NCI-H524 (cell line): Measurements from ENCODE around the gene TRIM37.

ENCODE experiments used
- DNase-seq, 2 experiments: peaks; one replicate each; lab custom pipeline; 2025; lab: John Stamatoyannopoulos, UW

Gene TRIM37

DNA sequence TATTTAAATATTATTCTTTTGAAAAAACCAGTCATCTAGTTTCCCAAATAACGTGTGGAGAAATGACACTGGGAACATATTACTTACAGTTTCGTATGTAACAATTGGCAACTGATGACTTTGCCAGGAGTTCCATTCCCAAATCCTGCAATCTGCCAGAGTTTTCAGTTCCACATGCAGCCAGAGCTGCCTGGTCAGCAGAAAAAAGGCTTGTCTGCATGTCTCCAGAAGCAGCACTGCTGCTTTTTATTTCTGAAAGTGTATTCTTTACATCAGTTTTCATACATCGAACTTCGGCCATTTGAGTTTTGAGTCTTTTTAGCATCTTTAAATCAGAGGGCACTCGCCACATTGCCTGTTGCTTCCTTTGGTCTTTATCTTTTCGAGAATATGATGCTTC lies 78.4 kb downstream of the TRIM37 start:
- DNase-seq, result no peak

DNA sequence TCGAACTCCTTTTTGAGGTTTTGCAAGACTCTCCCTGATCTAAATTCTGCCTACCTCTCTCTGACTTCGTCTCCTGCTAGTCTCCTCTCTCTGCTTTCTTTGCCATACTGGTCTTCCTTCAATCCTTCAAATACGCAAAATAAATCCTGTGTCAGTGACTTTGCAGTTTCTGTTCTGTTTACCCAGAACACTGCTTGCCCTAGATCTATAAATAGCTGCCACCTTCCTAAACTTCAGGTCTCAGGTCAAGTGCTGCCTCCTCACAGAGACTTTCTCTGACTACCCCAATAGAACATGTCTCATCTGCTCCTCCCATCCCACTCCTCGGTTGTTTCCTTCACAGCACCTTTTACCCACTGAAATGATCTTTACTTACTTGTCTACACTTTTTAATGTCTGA lies 78.9 kb downstream of the TRIM37 start:
- DNase-seq, result no peak

DNA sequence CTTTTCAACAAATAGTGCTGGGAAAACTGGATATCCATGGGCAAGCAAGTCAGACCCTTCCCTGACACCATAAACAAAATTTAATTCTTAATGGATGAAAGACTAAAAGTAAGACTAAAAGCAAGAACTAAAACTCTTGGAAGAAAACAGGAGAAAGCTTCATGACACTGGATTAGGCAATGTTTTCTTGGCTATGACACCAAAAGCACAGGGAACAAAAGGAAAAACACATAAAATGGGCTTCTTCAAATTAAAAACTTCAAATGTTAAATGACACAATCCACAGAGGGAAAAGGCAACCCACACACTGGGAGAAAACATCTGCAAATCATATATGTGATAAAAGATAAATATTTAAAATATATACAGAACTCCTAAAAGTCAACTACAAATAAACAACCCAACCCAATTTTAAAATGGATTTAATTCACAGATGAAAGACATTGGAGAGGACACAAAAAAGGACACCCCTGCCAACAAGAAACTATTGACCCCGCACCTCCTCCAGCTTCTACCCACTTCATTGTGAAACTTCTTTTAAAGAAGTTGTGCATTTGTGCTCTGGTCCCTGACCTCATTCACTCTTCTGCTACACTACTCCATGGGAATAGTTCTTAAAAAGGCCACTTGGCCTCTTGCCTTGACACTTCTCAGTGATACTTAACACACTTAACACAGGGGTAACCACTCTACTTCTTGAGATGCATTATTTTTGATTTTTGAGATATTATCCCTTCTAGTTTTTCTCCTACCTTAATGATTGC lies 80.3 kb downstream of the TRIM37 start:
- no peak for DNase-seq

DNA sequence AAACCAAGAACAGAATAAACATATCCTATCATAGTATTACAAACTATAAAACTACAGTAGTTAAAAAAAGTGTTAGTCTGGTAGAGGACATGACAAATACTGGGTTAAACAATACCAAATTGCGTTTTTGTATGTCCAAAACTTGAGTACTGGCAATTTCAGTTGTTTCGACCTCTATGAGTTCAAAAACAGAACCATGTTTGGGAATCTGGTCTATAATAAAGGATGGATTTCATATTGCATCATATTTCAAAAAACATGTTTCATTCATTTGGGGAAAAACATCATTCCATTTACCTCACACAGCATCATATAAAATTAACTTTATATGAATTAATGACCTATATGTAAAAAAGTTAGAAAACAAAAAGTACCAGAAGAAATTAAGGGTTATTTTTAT lies 81.8 kb downstream of the TRIM37 start:
- DNase-seq, result no peak

DNA sequence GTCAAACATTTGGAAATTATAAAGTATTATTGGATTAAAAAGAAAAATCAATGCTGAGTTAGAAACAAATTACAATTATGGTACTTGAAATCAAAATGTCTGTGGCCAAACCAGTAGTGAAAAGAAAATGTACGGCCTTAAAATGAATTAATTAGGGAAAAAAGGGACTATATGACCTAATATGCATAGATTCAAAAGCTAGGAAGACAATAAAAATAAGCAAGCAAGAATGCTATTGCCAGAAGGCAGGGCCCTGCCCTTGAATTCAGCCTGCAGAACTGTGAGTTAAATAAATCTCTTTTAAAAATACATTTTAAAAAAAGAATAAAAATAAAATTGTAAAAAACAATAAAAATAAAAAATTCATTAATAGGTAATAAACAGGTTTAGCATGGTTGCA lies 88.7 kb downstream of the TRIM37 start:
- DNase-seq, result no peak

DNA sequence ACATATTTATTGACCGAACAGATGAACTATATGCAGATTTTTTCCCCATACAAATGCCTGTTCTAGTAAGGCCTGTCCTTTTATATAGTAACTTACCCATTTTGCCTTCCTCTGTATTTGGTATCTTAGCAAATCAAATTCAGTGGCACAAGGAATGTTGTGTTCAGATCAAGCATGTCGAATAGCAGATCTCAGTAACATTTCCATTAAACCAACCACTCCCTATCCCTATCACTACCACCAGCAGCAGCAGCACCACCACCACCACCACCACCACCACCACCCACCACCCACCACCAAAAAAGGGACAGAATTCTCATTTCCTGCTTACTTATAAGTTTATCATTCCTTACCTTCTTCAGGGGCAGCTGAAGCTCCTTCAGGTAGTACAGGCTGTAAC lies 94.7 kb downstream of the TRIM37 start:
- no peak for DNase-seq

DNA sequence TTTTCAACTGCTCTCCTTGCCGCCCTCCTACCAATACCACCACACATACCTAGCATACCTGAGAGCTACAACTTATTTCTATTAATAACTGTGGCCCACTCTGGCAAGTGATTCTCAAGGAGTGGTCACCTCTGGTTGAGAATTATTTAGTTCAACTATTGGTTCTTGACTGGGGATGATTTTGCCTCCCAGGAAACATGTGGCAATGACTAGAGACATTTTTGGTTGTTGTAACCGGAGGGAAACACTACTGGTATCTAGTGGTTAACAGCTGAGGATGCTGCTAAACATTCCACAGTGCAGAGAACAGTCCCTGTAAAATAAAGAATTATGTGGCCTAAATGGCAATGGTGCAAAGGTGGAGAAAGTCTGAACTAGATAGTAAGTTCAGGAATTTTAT lies 96.7 kb downstream of the TRIM37 start:
- no peak for DNase-seq

DNA sequence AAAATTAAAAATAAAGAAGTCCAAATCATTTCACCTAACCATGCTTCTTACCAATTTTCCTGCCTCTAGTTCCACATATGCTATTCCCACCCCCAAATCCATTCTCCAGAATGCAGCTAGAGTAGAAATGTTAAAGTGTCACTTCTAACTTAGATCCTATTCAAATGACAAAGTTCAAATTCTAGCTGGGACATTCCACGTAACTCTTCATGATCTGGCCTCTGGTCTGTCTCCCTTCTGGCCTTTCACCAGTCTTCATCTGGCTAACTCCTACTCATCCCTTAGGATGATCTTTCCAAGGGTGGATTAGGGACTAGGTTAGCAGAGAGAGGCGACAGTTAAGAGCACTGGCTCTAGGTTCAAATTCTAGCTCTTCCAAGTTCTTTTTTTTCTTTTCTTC lies 97.9 kb downstream of the TRIM37 start:
- no peak for DNase-seq

DNA sequence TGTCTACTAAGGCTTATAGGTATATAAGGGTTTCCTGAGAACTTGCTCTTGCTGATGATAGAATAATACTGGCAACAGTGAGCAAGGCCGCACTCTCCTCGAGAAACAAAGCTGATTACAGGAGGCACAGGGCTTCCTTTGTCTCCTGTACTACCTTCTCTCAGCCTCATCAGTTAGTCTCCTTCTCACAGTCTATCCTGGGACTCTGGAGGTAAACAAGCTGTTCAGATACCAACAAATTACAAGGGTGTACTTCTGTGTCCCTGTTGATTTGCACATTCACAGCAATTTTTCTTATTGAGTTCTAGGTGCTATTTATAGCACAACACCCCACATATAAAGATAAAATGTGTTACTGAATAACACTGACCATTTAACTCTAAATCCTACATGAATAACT lies 98.7 kb downstream of the TRIM37 start:
- no peak for DNase-seq

DNA sequence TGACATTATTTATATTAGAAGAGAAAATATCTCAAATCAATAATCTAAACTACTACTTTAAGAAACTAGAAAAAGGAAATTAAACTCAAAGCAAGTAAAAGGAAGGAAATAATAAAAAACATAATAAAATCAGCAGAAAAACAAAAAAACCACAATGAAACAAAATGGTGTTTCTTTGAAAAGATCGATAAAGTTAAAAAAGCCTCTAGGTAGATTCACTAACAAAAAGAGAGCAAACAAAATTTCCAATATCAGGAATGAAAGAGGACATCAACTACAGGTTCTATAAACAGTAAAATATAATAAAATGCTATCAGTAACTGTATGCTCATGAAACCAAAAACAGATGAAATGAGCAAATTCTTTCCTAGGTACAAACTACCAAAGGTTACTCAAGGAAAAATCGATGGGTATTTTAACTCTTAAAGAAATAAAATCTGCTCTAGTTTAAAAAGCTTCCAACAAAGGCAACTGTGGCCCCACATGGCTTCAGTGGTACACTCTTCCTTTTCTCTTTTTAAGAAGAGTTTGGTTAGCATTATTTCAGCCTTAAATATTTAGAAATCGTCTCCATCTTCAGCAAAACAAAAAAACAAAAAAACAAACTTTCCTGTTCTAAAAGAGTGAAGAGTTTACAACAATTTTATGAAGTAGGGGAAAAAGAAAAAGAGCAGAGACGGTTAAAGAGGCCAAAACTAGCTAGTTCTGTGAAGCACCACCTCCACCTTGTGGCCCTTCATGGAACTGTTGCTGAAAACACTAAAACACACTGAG lies 102.2 kb downstream of the TRIM37 start:
- peak; percentile 52 to 60 for DNase-seq

DNA sequence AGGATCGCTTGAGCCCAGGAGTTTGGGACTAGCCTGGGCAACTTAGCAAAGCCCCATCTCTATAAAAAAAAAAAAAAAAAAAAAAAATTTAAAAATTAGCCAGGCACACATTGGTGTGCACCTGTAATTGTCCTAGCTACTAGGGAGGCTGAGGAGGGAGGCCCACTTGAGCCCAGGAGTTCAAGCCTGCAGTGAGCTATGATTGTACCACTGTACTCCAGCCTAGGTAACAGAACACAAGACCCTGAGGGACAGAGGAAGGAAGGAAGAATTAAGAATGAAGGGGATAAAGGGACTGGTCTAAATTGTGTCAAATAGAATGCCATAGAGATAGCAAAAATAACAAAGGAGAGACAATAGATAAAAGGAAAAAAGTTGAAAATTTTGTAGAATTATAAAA lies 102.8 kb downstream of the TRIM37 start:
- no peak for DNase-seq

DNA sequence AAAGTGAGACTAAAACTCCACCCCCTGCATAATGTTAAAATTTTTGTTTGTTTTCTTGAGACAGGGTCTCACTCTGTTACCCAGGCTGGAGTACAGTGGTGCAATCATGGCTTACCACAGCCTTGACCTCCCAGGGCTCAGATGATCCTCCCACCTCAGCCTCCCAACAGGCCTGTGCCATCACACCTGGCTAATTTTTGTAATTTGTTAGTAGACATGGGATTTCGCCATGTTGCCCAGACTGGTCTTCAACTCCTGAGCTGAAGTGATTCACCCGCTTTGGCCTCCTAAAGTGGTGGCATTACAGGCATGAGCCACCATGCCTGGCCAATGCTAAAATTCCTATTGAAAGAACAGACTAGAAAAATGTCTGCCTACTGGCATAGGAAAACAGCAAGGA lies 103.8 kb downstream of the TRIM37 start:
- no peak for DNase-seq

DNA sequence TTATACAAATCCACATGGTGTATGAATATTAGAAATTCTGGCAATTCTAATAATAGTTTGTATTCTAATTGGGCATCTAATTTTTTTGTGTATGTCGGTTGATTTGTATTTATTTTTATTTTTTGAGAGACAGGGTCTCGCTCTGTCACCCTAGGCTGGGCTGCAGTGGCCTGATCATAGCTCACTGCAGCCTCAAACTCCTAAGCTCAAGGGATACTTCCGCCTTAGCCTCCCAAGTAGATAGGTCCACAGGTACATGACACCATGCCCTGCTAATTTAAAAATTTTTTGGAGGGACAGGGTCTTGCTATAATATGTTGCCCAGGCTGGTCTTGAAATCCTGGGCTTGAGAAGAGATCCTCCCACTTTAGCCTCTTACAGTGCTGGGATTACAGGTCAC lies 104.6 kb downstream of the TRIM37 start:
- DNase-seq, result no peak

DNA sequence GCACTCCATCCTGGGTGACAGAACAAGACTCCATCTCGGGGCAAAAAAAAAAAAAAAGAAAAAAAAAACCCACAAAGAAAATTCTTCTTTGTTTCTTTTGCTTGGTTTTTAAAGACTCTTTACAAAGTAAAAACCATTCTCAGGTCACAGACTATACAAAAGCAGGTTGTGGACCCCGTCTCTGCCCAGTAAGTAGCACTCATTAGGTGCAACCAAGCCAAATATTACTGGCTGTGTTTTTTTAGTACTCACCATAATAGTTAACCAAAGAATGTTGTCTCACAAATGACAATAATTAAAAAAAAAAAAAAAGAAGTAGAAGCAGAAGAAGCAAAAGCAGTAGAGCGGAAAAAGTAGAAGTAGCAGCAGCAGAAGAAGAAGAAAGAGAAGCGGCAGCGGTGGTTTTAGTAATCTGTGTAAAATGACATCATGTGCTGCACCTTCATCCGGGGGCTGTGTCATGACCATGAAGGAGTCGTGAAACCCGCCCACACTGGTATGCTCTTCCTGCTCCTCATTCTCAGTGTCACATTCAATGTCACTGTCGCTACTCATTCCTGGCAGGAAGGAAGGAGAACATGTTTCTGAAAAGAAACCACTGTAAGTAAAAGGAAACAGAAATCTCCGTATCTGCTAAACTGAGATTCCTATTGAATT lies 105.4 kb downstream of the TRIM37 start:
- DNase-seq, result no peak

DNA sequence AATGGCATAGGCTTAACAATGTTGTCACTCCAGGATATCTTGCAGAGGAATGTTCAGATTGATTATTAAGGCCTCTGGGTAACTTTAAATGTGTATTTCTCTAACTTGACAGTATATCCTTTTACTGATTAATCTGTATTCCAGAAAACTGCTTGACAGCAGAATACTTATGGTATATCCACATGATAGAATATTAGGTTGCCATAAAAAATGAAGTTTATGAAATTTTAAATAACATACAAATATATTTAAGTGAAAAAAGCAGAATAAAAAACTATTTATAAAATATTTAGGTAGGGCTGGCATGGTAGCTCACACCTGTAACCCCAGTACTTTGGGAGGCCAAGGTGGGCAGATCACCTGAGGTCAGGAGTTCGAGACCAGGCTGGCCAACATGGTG lies 106.7 kb downstream of the TRIM37 start:
- no peak for DNase-seq

DNA sequence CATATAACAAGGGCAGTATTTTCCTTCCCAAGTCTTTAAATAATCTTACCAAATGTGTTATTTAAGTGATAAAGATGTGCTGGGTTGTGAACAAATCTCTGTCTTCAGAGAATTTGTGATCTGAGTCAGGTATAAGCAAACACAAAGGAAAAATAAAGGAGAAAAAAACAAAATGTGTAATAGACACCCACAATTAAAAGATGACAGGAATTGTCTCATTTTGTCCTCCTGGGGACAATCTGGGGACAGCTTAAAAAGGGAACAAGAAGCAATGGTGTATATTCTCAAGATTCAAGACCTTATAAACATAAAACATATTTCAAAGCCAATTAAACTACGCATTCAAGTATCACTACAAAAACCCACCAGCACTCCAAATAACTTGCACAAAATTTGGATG lies 107.2 kb downstream of the TRIM37 start:
- no peak for DNase-seq

DNA sequence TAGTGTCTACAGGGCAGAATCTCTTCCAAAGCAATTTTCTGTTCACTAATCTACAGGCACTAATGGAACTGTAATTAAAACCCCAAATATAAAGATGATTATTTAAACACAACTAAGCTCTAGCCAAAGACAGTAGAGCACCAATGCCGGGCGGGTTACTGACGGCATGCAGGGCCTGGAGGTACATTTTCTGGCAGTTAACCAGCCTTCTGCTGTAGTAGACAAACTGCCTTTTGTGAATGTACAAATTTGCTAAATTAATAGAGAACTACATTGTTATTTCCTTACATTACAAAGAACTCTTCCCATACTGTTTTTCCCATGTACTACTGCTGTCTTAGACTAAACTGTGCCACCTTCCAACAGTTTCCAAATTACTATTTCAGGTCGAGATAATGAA lies 107.8 kb downstream of the TRIM37 start:
- DNase-seq, result no peak

DNA sequence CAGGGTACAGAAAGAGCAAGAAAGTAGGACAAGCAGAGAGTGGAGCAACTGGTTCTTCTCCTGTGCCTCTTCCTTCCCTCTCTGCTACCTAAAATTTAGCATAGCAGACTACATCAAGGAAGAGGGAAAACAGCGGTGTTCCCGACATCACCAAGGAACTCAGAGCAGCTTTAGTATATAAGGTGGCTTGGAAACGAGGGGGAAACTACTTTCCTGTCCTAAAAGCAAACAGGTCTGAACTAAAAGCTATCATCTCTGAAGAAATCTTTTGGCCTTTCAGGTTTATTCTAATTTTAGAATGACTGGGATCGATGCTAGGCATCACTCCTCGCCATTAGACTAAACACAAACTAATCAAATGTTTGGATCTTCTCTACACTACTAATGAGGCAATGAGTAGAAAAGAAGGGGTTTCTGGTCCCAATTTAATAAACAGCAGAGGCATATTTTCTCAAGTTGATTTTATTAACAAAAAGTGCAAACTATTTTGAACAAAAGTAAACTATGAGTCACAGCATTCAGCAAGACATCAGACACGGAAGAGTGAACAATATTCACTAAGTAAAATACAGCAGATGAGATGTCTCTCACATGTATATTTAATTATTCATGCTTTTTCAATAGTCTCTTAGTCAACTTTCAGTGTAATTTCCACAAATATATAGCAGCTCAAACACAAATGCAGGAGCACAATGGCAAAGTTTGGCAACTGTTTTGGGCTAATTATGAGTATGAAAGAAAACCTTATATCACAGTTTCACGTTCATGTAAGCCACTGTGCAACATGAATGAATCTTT lies 108.7 kb downstream of the TRIM37 start:
- DNase-seq, result no peak

DNA sequence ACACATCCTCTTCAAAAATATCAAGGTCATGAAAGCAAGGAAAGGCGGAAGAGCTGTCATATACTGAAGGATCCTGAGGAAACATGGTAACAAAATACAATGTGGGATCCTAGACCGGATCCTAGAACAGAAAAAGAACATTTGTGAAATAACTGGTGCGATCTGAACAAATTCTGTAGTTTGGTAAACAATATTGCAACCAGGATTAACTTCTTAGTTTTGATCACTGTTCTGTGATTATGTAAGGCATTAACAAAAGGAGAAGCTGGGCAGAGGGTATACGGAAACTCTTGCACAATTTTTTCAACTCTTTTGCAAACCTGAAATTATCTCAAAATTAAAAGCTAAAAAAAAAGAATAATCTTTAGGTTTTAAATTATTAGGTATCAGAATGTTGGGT lies 109.7 kb downstream of the TRIM37 start:
- no peak for DNase-seq

DNA sequence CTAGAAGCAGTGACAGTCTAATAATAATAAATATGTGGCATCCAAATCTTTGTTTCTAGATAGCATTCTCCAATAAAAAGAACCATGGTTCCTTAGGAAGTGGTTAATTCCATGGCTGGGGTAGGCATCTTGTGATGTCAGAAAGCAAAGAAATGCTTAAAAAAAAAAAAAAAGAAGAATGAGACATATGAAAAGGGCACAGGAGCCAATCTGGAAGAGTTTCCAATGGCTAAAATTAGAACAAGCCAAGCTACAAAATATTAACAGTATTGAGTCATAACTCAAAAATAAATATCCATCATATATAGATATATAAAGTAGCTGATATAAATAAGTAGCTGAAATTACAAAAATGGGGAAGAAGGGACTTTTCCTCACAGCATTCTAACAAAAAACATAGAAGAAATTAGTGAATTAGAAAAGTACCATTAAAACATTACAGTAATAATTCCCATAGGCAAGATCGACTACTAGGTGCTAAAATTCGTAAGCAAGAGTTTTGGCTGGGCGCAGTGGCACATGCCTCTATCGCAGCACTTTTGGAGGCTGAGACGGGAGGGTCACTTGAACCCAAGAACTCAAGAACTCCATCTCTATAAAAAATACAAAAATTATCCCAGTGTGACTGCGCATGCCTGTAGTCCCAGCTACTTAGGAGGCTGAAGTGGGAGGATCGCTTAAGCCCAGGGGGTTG lies 111.3 kb downstream of the TRIM37 start:
- DNase-seq, result no peak

DNA sequence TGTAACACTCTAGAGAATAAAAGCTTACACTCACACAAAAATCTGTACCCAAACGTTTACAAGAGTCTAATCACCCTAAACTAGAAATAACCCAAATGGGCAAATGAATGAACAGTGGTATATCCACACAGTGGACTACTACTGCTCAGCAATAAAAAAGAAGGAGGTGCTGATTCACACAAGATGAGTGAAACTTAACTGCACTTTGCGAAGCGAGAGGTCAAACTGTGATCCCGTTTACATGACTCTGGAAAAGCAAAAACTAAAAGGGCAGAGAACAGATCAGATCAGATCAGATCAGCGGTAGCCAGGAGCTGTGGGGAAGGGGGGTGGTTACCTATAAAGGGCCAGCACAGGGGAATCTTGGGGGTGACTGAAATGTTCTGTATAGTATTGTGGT lies 113.4 kb downstream of the TRIM37 start:
- no peak for DNase-seq
